Measurements from ENCODE around the gene PPP2R5C.
A peak's percentile ranks its signal among the peaks of the same experiment; 100 is the strongest.
"Not testable (repeated sequence)": the region's sequence is repeated elsewhere in the genome, so short reads cannot be mapped to it uniquely, and the experiment has no call there.

The PPP2R5C gene

GRCh38 chr14:101957406-101958234 lies 196.1 kb downstream of the PPP2R5C start:
- DNase-seq, result no peak

- no peak for DNase-seq
These were observed 197.1 kb downstream of the PPP2R5C start for GRCh38 chr14:101958418-101959180.

- no peak for DNase-seq
These were observed 197.8 kb downstream of the PPP2R5C start for GRCh38 chr14:101959277-101959676.

- peak; percentile 42 for DNase-seq
These were observed 198.7 kb downstream of the PPP2R5C start for GRCh38 chr14:101960225-101960624.

GRCh38 chr14:101961011-101961721 lies 199.7 kb downstream of the PPP2R5C start:
- peak; percentile 81 for DNase-seq

GRCh38 chr14:101961746-101962502 lies 200.4 kb downstream of the PPP2R5C start:
- DNase-seq, result no peak

- no peak for DNase-seq
These were observed 201.0 kb downstream of the PPP2R5C start for GRCh38 chr14:101962503-101962874.

GRCh38 chr14:101963052-101963451 lies 201.5 kb downstream of the PPP2R5C start:
- DNase-seq, result no peak

- no peak for DNase-seq
These were observed 202.3 kb downstream of the PPP2R5C start for GRCh38 chr14:101963656-101964296.

GRCh38 chr14:101964297-101965180 lies 203.0 kb downstream of the PPP2R5C start, which contains the start of gene DYNC1H1:
Gene DYNC1H1, plus strand, starts transcription at chr14:101964573. Its CDS starts 119 bp downstream, at chr14:101964692.
- peak; percentile 86 for DNase-seq

- DNase-seq, result peak; percentile 58
These were observed 203.7 kb downstream of the PPP2R5C start for GRCh38 chr14:101965181-101965544.

GRCh38 chr14:101965770-101966722 lies 204.5 kb downstream of the PPP2R5C start:
- no peak for DNase-seq

GRCh38 chr14:101966742-101967141 lies 205.2 kb downstream of the PPP2R5C start:
- no peak for DNase-seq

GRCh38 chr14:101968186-101968585 lies 206.7 kb downstream of the PPP2R5C start:
- DNase-seq, result no peak

GRCh38 chr14:101969481-101969880 lies 208.0 kb downstream of the PPP2R5C start:
- no peak for DNase-seq

- no peak for DNase-seq
These were observed 209.4 kb downstream of the PPP2R5C start for GRCh38 chr14:101970830-101971400.

- not testable (repeated sequence) for DNase-seq
These were observed 209.9 kb downstream of the PPP2R5C start for GRCh38 chr14:101971458-101971857.

- DNase-seq, result no peak
These were observed 210.8 kb downstream of the PPP2R5C start for GRCh38 chr14:101972126-101972866.

- DNase-seq, result no peak
These were observed 211.8 kb downstream of the PPP2R5C start for GRCh38 chr14:101973356-101973755.
